Astrocyte (in vitro differentiated cells and primary cell): ENCODE measurements around the gene MOSMO. TPM values are rescaled to one million over a fixed set of nuclear protein-coding genes. Genes with fewer than 3 reads are reported as not detected.

Source experiments
- DNase-seq: peaks from one replicate; pipeline ENCODE4 v3.0.0-alpha.2; 2010; ENCODE audit warnings: low read depth
- FAIRE-seq: peaks from 2 replicates; lab custom pipeline; 2011; peaks lifted over from hg19 to GRCh38; lab: Jason Lieb, UNC
- H2AFZ ChIP-seq: 2 replicates; pipeline ENCODE4 v1.6.0; 2012; ENCODE audit warnings: low read depth, low read length, inconsistent platforms
- H3K27ac ChIP-seq: 2 replicates; pipeline ENCODE4 v1.5.1; 2011; ENCODE audit warnings: low read depth, low read length, inconsistent platforms
- H3K27me3 ChIP-seq: 2 replicates; pipeline ENCODE4 v1.6.0; 2011; ENCODE audit warnings: low read length, inconsistent platforms; ENCODE audit not compliant: insufficient read depth
- H3K36me3 ChIP-seq: 2 replicates; pipeline ENCODE4 v1.5.1; 2011; ENCODE audit warnings: low read length, inconsistent platforms; ENCODE audit not compliant: insufficient read depth
- H3K4me1 ChIP-seq: 2 replicates; pipeline ENCODE4 v1.5.1; 2011; ENCODE audit warnings: low read length, inconsistent platforms; ENCODE audit not compliant: insufficient read depth
- H3K4me2 ChIP-seq: 2 replicates; pipeline ENCODE4 v1.6.0; 2012; ENCODE audit warnings: low read length, inconsistent platforms
- H3K4me3 ChIP-seq: 2 replicates; pipeline ENCODE4 v1.5.1; 2011; ENCODE audit warnings: low read depth, mild to moderate bottlenecking, low read length, inconsistent platforms; ENCODE audit not compliant: insufficient read depth
- H3K79me2 ChIP-seq: 2 replicates; pipeline ENCODE4 v1.6.0; 2012; ENCODE audit warnings: mild to moderate bottlenecking, low read length, inconsistent platforms; ENCODE audit not compliant: insufficient read depth
- H3K9ac ChIP-seq: 2 replicates; pipeline ENCODE4 v1.6.0; 2012; ENCODE audit warnings: mild to moderate bottlenecking, low read length, inconsistent platforms
- H3K9me3 ChIP-seq: 2 replicates; pipeline ENCODE4 v1.5.1; 2012; ENCODE audit warnings: low read depth, mild to moderate bottlenecking, low read length, inconsistent platforms; ENCODE audit not compliant: insufficient read depth
- H4K20me1 ChIP-seq: 2 replicates; pipeline ENCODE4 v1.6.0; 2012; ENCODE audit warnings: low read length, inconsistent platforms; ENCODE audit not compliant: insufficient read depth
- H3K27ac Mint-ChIP-seq: one replicate; pipeline ENCODE4 v1.8.0; 2021; ENCODE audit warnings: mild to moderate bottlenecking, mixed read lengths; ENCODE audit not compliant: unreplicated experiment
- H3K27me3 Mint-ChIP-seq: one replicate; pipeline ENCODE4 v1.8.0; 2021; ENCODE audit warnings: low read depth, mixed read lengths; ENCODE audit not compliant: unreplicated experiment
- H3K36me3 Mint-ChIP-seq: one replicate; pipeline ENCODE4 v1.8.0; 2021; ENCODE audit warnings: low read depth, mixed read lengths; ENCODE audit not compliant: unreplicated experiment
- H3K4me1 Mint-ChIP-seq: one replicate; pipeline ENCODE4 v1.8.0; 2021; ENCODE audit warnings: low read depth, mixed read lengths; ENCODE audit not compliant: unreplicated experiment
- H3K4me3 Mint-ChIP-seq: one replicate; pipeline ENCODE4 v1.8.0; 2021; ENCODE audit warnings: mild to moderate bottlenecking, moderate library complexity, mixed read lengths; ENCODE audit not compliant: unreplicated experiment
- H3K9me3 Mint-ChIP-seq: one replicate; pipeline ENCODE4 v1.8.0; 2021; ENCODE audit warnings: mild to moderate bottlenecking, mixed read lengths; ENCODE audit not compliant: unreplicated experiment
- CTCF ChIP-seq: IDR thresholded peaks from 2 replicates; pipeline ENCODE4 v1.5.1; 2011; ENCODE audit warnings: low read depth, mild to moderate bottlenecking, inconsistent platforms, low read length, moderate library complexity; ENCODE audit not compliant: insufficient read depth
- EZH2 ChIP-seq: IDR thresholded peaks from 2 replicates; pipeline ENCODE4 v1.6.1; 2012; ENCODE audit warnings: mild to moderate bottlenecking, low read length, inconsistent platforms; ENCODE audit not compliant: insufficient read depth
- total RNA-seq: library from RNA; stranded (reverse); gene quantifications from 2 replicates; pipeline ENCODE4 v1.2.1, GENCODE V29; 2021

Gene MOSMO
- total RNA-seq, 1 donor from 2014 or later = 11.5 TPM

DNA sequence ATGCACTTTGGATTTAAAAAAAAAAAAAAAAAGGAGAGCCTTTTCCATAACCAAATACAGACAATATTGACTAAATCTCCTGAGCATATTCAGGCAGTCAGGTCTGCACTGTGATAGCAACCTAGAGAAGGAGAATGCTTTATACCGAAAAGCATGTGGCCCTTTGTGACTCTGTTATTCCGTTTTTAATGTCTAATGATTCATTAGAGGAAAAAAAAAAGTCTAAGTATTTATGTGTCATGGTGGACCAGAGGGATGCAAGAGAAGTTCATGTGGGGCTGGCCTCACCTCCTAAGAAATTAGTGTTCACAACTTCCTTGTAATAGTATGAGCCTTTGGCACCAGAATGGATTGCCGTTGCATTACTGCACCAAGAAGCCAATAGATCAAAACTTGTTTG is 73.1 kb downstream of the MOSMO start:
- H3K36me3 Mint-ChIP-seq = no peaks in the 10 kb centered on the region
- H3K4me1 Mint-ChIP-seq = no peaks in the 10 kb centered on the region
- peaks cover 11% of the 10 kb centered on the region for H4K20me1 ChIP-seq
- no peaks in the 10 kb centered on the region for H3K27me3 ChIP-seq
- H3K36me3 ChIP-seq = peaks cover 7% of the 10 kb centered on the region
- no peaks in the 10 kb centered on the region for H3K9me3 ChIP-seq
- TF ChIP-seq EZH2 (no peak), CTCF (no peak)
- no peaks in the 10 kb centered on the region for H3K9me3 Mint-ChIP-seq
- no peaks in the 10 kb centered on the region for H3K27me3 Mint-ChIP-seq
- no peak overlapping the region for H3K27ac ChIP-seq
- H3K4me1 ChIP-seq = no peaks in the 10 kb centered on the region
- no peak for DNase-seq
- H2AFZ ChIP-seq = no peak overlapping the region
- H3K27ac Mint-ChIP-seq = no peak overlapping the region
- no peak overlapping the region for H3K4me3 Mint-ChIP-seq
- no peaks in the 10 kb centered on the region for H3K79me2 ChIP-seq
- H3K4me3 ChIP-seq = no peak overlapping the region
- FAIRE-seq = no peak
- H3K4me2 ChIP-seq = no peak overlapping the region
- H3K9ac ChIP-seq = no peak overlapping the region

DNA sequence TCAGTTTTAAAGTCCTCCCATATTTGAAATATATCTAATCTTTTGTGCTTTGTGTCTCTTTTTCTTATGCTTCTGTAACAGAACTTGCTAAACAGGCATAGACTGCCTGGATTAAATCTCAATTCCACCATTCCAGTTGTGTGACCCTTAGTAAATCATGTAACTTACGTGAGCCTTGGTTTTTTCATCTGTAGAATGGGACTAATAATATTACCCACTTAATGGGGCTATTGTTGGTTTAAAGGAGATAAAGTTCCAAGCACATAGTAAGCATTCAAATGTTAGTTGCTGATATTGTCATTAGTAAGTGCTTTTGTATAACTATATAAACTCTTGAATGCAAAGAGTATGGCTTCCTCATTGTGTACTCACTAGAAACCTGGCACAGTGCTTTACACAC is 78.5 kb downstream of the MOSMO start:
- Histone ChIP-seq H3K9me3 (no peaks in the 10 kb centered on the region), H3K79me2 (no peaks in the 10 kb centered on the region), H2AFZ (no peak overlapping the region), H3K4me3 (no peak overlapping the region), H3K4me2 (no peak overlapping the region), H3K36me3 (peaks cover 5% of the 10 kb centered on the region), H4K20me1 (peaks cover 8% of the 10 kb centered on the region), H3K27ac (no peak overlapping the region), H3K27me3 (no peaks in the 10 kb centered on the region), H3K9ac (no peak overlapping the region), H3K4me1 (no peaks in the 10 kb centered on the region)
- H3K4me3 Mint-ChIP-seq = no peak overlapping the region
- H3K4me1 Mint-ChIP-seq = no peaks in the 10 kb centered on the region
- no peak overlapping the region for H3K27ac Mint-ChIP-seq
- DNase-seq = no peak
- no peak for TF ChIP-seq CTCF
- no peak for TF ChIP-seq EZH2
- FAIRE-seq = no peak
- peaks cover 2% of the 10 kb centered on the region for H3K36me3 Mint-ChIP-seq
- no peaks in the 10 kb centered on the region for H3K9me3 Mint-ChIP-seq
- H3K27me3 Mint-ChIP-seq = no peaks in the 10 kb centered on the region

DNA sequence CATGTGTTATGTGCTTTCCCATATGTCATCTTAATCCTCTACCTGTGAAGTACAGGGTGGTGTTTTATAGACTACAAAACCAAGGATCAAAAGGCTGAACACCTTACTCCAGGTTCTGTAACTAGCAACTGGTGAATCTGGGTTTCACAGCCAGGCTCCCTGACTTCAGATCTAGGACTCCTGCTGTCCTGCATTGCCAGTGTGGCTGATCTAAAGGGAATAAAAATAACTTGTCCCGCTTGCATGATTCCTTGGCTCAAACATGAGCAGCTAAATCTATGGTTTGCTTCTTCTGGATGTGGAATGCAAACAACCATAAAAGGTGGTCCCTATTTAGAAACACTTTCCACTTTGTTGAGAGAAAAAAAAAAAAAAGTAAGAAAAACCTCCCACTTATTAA is 80.7 kb downstream of the MOSMO start:
- TF ChIP-seq CTCF (no peak), EZH2 (no peak)
- peaks cover 2% of the 10 kb centered on the region for H3K36me3 Mint-ChIP-seq
- no peak for FAIRE-seq
- no peak overlapping the region for H3K27ac Mint-ChIP-seq
- H3K4me1 Mint-ChIP-seq = peaks cover 8% of the 10 kb centered on the region
- Histone ChIP-seq H3K9me3 (no peaks in the 10 kb centered on the region), H3K9ac (no peak overlapping the region), H3K27me3 (peaks cover 4% of the 10 kb centered on the region), H3K79me2 (no peaks in the 10 kb centered on the region), H3K4me1 (peaks cover 4% of the 10 kb centered on the region), H4K20me1 (no peaks in the 10 kb centered on the region), H2AFZ (no peak overlapping the region), H3K36me3 (peaks cover 2% of the 10 kb centered on the region), H3K4me3 (no peak overlapping the region), H3K4me2 (no peak overlapping the region), H3K27ac (no peak overlapping the region)
- H3K4me3 Mint-ChIP-seq = no peak overlapping the region
- DNase-seq = no peak
- no peaks in the 10 kb centered on the region for H3K9me3 Mint-ChIP-seq
- no peaks in the 10 kb centered on the region for H3K27me3 Mint-ChIP-seq
